AG09309 (cell line): Measurements from ENCODE around the gene TSPAN9.

Source experiments
- DNase-seq: peaks from one replicate; pipeline ENCODE4 v3.0.0-alpha.2; 2010; ENCODE audit warnings: low read depth
- H3K4me3 ChIP-seq: 2 replicates; pipeline ENCODE4 v1.5.1; 2011; ENCODE audit warnings: mild to moderate bottlenecking, low read depth, low read length, moderate library complexity; ENCODE audit not compliant: control insufficient read depth
- TF ChIP-seq, protein P1 (sequence below): IDR thresholded peaks from 2 replicates; pipeline ENCODE4 v1.5.1; 2011; ENCODE audit warnings: mild to moderate bottlenecking, low read depth, low read length, inconsistent platforms; ENCODE audit not compliant: insufficient read depth, control insufficient read depth; ENCODE audit errors: missing control alignments

The TSPAN9 gene

DNA sequence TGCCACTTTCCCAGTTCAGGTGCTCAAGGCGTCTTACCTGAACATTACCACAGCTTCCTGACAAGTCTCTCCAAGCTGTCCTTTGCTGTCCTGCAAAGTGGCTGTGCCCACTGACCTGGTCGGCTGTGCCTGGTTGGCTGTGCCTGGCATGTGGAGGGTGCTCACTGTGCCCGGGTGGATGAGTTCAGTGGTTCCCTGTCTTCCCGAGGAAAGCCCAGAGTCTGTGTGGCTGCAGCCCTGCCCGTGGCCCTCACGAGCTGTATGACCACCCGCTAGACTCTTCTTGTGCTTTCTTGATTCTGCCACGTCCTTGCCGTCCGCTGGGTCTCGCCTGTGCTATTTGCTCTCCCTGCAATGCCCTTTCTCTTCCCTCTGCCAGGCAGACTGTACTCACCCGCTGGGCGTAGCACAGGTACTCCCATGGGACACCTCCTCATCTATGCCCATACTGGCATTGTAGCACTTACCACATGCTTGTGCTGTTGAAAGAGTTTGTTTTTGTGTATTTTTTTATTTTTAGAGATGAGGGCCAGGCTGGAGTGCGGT, 95.9 kb downstream of the TSPAN9 start:
- no peak for DNase-seq

DNA sequence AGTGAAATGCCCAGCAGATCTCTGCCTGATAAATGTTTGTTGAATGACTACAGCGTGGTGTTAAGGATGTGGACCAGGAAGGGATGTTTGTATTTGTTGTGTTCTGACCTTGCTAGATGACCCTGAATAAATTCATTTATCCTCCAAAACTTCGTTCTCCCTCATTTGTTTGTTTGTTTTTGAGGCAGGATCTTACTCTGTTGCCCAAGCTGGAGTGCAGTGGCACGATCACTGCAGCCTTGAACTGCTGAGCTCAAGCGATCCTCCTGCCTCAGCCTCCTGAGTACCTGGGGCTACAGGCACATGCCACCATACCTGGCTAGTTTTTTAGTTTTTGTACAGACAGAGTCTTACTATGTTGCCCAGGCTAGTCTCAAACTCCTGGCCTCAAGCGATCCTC, 96.7 kb downstream of the TSPAN9 start:
- H3K4me3 ChIP-seq: no peak overlapping the region
- DNase-seq: no peak
- TF ChIP-seq, protein P1, sequence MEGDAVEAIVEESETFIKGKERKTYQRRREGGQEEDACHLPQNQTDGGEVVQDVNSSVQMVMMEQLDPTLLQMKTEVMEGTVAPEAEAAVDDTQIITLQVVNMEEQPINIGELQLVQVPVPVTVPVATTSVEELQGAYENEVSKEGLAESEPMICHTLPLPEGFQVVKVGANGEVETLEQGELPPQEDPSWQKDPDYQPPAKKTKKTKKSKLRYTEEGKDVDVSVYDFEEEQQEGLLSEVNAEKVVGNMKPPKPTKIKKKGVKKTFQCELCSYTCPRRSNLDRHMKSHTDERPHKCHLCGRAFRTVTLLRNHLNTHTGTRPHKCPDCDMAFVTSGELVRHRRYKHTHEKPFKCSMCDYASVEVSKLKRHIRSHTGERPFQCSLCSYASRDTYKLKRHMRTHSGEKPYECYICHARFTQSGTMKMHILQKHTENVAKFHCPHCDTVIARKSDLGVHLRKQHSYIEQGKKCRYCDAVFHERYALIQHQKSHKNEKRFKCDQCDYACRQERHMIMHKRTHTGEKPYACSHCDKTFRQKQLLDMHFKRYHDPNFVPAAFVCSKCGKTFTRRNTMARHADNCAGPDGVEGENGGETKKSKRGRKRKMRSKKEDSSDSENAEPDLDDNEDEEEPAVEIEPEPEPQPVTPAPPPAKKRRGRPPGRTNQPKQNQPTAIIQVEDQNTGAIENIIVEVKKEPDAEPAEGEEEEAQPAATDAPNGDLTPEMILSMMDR: no peak

More for the DNA sequence above, 95.9 kb downstream of the TSPAN9 start:
- no peak overlapping the region for H3K4me3 ChIP-seq
- TF ChIP-seq, protein P1: no peak

DNA sequence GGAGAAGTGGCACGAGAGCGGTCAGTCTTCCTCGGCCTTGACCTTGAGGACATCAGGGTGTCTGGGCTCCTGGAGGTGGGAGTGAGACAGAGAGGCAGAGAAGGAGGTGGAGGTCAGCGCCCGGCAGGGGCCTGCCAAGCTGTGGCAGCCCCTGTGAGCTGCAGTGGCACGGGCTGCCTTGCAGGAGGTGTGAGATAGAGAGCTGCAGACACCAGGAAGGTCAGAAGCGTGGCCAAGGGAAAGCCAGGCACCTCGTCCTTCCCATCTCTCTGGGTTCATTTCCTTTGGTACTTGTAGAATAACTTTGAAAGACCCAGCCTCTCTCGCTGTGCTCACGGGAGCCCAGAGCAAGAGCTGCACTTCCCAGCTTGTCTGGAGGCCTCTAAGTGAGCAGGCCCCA, 98.1 kb downstream of the TSPAN9 start:
- DNase-seq: no peak
- H3K4me3 ChIP-seq: no peak overlapping the region
- TF ChIP-seq, protein P1: no peak

DNA sequence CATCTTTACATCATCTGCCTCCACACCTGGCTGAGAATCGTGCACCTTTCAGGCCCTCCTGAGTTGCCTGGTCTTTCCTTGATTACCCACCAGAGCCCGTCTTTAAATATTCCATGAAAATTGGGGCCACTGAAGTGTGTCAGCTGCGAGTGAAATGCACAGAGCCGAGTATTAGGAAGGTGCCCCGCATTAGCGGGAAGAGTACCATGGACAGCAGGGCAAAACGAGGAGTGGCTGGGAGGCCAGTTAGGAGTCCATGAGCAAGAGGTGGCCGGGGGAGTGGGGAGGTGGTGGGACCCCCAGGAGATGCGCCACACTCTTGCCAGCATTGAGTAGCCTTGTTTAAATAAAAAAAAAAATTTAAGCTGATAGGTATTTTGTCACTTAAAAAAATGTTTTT, 99.6 kb downstream of the TSPAN9 start:
- no peak for DNase-seq
- H3K4me3 ChIP-seq: no peak overlapping the region
- TF ChIP-seq, protein P1: no peak

DNA sequence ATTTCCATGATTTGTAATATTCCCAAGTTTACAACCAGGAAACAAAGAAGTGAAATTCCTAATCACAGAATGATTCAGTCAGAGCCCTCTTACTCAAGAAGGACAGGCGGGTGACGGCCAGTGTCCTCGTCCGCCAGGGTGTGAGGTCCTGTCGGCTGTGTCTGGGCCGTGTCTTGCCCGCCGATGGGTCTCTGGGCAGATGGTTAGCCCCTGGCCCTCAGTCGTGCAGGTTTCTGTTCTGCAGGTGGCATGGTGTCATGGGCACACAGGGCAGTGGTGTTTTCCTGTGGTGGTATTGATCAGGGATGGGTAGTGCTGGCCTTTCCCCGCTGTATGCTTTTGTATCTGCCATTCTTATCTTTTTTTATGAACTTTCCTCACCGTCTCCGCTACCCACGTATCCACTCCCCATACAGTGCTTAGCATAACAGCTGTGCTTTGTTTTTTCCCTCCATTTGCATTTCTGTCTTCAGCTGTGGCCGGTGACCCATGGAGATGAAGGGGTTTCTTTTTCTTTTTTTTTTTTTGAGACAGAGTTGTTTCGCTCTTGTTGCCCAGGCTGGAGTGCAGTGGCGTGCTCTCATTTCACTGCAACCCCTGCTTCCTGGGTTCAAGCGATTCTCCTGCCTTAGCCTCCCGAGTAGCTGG, 100.7 kb downstream of the TSPAN9 start:
- DNase-seq: no peak
- no peak overlapping the region for H3K4me3 ChIP-seq
- TF ChIP-seq, protein P1: no peak

DNA sequence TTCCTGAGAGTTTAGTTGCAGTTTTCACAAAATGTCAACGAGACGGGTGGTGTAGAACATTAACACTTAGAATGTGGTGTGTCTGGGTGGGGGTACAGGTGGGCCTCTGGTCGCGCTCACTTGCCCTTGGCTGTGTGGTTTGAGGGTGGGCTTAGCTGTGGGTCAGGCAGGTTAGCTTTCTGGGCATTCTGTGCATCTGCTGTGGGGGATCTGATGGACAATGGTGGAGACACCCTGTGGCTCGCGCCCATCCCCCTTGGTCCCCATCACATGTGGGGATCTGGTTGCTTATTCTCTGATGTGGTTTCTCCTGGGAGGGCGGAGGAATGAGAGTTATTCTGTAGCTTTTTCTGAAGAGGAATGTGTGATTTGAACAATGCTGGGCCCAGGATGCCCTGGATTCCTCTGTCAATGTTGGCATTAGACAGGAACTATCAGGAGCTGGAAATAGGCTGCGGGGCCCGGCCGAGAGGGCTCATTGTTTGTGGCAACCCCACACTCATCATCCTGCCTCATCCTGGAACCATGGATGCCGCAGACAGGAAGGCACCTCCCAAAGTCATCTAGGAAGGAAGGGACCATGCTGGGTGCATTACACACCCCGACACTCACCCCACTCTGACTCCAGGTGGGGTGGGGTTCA, 101.6 kb downstream of the TSPAN9 start:
- DNase-seq: no peak
- H3K4me3 ChIP-seq: no peak overlapping the region
- TF ChIP-seq, protein P1: no peak
